GM08714 (cell line): Measurements from ENCODE around the gene DOLPP1.

Experiments used
- H3K4me3 ChIP-seq: fragments of 200-500 bp; sonication (Bioruptor generic); 2 replicates; pipeline ENCODE4 v1.5.1; 2014; ENCODE audit warnings: mild to moderate bottlenecking, low read length, inconsistent platforms
- ZNF274 ChIP-seq: IDR thresholded peaks from 2 replicates; pipeline ENCODE4 v1.6.1; 2012; ENCODE audit warnings: mild to moderate bottlenecking, low read depth, low read length

The DOLPP1 gene

GRCh38 chr9:129080601-129081387 lies at the start of gene DOLPP1:
Gene DOLPP1 (plus strand): TSS chr9:129081111. CDS start chr9:129081132, 21 bp downstream.
- H3K4me3 ChIP-seq = peak within 1 kb of the TSS; percentile 92
- TF ChIP-seq ZNF274 = no peak

DNA sequence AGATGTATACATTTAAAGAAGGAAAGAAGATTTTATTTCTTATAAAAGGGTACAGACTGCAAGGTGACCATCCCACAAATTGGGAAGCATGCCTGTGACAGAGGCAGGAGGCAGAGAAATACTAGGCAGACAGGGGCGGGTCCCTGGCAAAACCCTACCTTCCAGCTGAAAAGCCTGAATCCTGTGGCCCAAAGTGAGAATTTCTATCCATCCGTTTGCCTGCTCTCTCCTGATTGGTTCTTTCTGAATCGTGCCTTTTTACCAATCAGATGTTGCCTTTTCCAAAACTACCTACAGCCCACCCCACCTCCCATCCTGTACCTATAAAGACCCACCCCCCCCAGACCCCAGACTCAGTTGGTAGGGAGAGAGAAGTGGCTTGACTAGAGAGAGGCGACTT lies 49.4 kb upstream of the DOLPP1 start:
- no peak for TF ChIP-seq ZNF274
- no peak overlapping the region for H3K4me3 ChIP-seq

GRCh38 chr9:129032541-129033159 lies 48.3 kb upstream of the DOLPP1 start:
- TF ChIP-seq ZNF274 = no peak
- no peak overlapping the region for H3K4me3 ChIP-seq

DNA sequence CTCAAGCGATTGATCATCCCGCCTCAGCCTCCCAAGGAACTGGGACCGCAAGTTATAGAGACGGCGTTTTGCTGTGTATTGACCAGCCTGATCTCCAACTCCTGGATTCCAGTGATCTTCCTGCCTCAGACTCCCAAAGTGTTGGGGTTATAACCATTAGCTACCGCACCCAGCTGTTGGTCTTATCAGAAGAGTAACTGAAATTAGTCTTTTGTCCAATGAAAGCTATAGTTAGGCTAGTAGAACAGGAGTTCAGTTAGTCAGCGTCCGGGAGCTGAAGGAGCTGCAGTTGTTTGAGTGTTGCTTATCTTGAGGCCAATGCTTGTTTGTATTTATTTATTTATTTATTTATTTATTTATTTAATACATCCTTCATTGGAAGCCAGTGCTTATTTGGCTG lies 47.7 kb upstream of the DOLPP1 start:
- H3K4me3 ChIP-seq = no peak overlapping the region
- TF ChIP-seq ZNF274 = no peak

GRCh38 chr9:129035838-129036237 lies 45.1 kb upstream of the DOLPP1 start:
- peak overlapping the region; percentile 9; the same call in 1 of the 2 replicates for H3K4me3 ChIP-seq

DNA sequence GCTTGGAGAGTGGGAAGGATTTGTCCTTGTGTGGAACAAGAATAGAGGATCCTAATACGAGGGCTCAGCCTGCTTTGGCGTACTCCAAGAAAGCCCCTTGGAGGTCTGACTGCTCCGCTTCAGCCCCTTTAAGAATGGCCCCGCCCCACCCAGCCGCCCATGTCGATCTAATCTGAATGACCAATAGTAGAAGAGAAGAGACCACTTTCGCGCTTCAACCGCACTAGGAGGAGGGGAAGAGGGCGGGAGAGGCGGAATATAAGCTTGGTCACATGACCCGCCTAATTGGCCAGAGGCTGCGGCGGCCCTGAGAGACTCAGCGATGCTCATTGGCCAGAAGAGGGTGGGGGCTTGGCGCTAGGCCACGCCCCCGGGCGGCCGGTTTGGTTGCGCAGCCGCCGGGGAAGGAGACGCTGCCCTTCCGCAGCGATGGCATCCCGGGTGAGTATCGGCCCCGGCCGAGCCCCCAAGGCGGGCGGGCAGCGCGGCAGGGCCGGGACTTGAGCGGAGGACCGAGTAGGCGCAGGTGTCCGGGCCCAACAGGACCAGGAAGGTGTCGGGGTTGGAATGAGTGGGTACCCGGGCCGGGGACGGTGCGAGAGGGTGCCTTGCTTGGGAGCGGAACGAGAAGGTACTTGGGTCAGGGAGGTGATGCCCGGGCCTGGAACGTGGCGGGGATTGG lies 44.5 kb upstream of the DOLPP1 start, which contains the start of gene MIGA2:
Gene MIGA2, plus strand, starts transcription at position 386 of the 682 bp plus-strand sequence. CDS start 3,969 bp downstream, outside the sequence.
- no peak for TF ChIP-seq ZNF274
- H3K4me3 ChIP-seq = peak within 1 kb of the TSS; percentile 84

- no peak for TF ChIP-seq ZNF274
These were observed 43.8 kb upstream of the DOLPP1 start for GRCh38 chr9:129036923-129037766.

DNA sequence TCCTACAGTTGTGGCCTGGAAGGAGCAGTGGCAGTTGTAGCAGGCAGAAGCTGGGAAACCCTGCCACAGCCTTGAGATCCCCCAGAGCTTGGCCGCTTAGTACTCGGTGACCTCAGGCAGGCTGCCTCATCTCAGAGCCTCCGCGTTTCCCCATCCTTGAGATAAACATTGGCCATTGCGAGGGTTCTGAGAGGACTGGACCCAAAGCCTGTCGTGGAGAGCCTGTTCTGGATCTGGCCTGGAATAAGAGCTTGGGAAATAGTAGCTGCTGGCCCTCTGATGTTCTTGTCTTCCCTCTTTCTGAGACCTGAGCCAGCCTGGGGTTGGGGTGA lies 43.2 kb upstream of the DOLPP1 start:
- H3K4me3 ChIP-seq = peak overlapping the region; percentile 84; the same call in 1 of the 2 replicates
- no peak for TF ChIP-seq ZNF274

More at GRCh38 chr9:129036923-129037766, 43.8 kb upstream of the DOLPP1 start:
- H3K4me3 ChIP-seq = peak overlapping the region; percentile 84

DNA sequence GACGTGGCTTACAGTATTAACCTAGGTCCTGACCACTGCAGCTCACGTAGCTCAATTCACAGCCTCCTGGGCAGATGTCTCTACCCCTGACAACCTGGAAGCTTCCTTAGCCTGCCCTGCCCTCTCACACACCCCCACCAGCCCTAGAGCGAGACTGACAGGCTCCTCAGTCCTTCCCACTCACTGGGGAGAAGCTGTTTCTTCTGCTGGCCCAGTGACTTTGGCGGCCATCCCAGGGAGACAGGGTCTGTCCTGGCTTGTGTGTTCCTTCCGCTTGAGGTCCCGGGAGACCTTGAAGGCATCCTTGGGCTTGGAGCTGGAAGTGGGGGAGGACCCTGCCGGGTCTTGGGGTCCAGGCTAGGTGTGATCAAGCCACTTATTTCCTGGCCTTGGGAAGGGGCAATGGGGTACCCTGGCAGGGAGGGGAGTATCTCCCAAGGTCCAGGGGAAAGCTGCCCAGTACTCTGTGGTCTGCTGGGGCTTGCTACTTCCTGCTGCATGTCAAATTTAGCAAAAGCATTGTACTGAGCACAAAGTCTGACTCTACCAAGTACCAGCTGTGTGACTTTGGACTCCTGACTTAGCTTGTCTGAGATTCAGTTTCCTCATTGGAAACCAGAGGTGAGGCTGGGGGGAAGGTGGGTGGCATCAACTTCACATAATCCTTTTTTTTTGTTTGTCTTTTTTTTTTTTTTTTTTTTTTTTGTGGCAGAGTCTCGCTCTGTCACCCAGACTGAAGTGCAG lies 42.6 kb upstream of the DOLPP1 start:
- H3K4me3 ChIP-seq = no peak overlapping the region
- no peak for TF ChIP-seq ZNF274

DNA sequence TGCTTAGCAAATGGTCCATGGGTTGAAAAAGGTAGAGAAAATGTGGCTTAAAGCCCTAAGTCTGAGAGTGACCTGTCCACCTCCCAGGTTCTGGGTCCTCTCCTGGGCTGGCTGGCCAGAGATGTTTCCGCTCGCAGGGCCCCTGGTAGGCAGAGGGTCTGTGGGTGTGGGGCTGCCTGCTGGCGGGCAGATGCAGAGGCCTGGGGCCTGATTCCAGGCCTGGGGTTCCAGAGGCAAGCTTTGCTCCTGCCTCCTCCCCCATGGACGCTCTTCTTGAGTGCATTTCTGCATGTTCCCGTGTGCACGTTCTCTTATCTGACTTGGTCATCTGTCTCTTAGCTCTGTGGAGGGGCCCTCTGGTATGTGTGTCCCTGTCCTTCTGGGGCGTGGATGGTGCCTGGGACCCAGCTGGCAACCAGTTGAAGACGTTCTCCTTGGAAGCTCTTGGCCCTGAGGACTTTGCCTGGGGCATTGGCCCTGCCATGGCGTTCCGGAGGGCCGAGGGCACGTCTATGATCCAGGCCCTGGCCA lies 40.7 kb upstream of the DOLPP1 start:
- no peak for TF ChIP-seq ZNF274
- no peak overlapping the region for H3K4me3 ChIP-seq

- TF ChIP-seq ZNF274 = no peak
- no peak overlapping the region for H3K4me3 ChIP-seq
These were observed 38.9 kb upstream of the DOLPP1 start for GRCh38 chr9:129042016-129042415.

- no peak overlapping the region for H3K4me3 ChIP-seq
- TF ChIP-seq ZNF274 = no peak
These were observed 28.3 kb upstream of the DOLPP1 start for GRCh38 chr9:129052592-129052991.

DNA sequence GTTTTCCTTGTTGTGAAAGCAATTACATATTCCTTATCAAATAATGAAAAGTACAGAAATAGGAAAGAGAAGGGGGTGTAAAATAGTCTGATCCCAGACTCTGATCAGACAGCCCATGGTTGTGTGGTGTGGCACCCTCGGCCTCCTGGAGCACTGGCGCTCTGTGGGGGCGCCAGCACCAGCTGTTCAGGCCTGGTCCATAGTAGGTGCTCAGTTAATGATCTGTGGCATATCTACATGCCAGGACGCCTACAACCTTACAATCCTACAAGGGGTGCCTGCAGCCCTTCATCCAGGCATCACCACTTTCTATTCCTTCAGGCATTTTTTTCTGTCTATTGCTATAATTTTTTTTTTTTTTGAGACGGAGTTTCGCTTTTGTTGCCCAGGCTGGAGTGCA lies 27.9 kb upstream of the DOLPP1 start:
- no peak for TF ChIP-seq ZNF274
- no peak overlapping the region for H3K4me3 ChIP-seq
